Breast epithelium (tissue), 4 donors: Measurements from ENCODE around the gene SLC50A1. TPM values are rescaled to one million over a fixed set of nuclear protein-coding genes. Genes with fewer than 3 reads are reported as not detected.

Source experiments
- DNase-seq, 2 donors: peaks; one replicate each; pipeline ENCODE4 v3.0.0-alpha.2; 2019; ENCODE audit warnings: low spot score in 2 of 2
- H3K27ac ChIP-seq, 2 donors: fragments of 200-600 bp; sonication (generic) in 1 of 2; one replicate each; pipeline ENCODE4 v1.5.1; 2016 to 2019; ENCODE audit warnings: mild to moderate bottlenecking in 1 of 2
- H3K27me3 ChIP-seq, 2 donors: fragments of 200-600 bp; sonication (generic) in 1 of 2; one replicate each; pipeline versions ENCODE4 v1.5.1 to v1.6.0; 2017 to 2019; ENCODE audit warnings: control low read depth in 1 of 2, mild to moderate bottlenecking in 1 of 2
- H3K36me3 ChIP-seq: fragments of 200-600 bp; one replicate; pipeline ENCODE4 v1.5.1; 2019
- H3K4me1 ChIP-seq, 2 donors: fragments of 200-600 bp; sonication (generic); one replicate each; pipeline ENCODE4 v1.5.1; 2016 to 2019; ENCODE audit warnings: control low read depth in 1 of 2
- H3K4me3 ChIP-seq, 3 donors: fragments of 200-600 bp; sonication (generic); 1 replicate in 2 of 3; 2 replicates in 1 of 3; pipeline ENCODE4 v1.5.1; 2016 to 2019; ENCODE audit warnings: mild to moderate bottlenecking in 3 of 3, moderate library complexity in 2 of 3
- H3K9me3 ChIP-seq, 2 donors: fragments of 200-600 bp; sonication (generic) in 1 of 2; one replicate each; pipeline ENCODE4 v1.5.1; 2016 to 2019; ENCODE audit warnings: control low read depth in 1 of 2
- CTCF ChIP-seq, 3 donors: fragments of 450-650 bp; IDR thresholded peaks; one replicate each; pipeline ENCODE4 v1.5.1; 2016 to 2017; ENCODE audit warnings: antibody characterized with exemption in 3 of 3, mild to moderate bottlenecking in 3 of 3, moderate library complexity in 3 of 3
- POLR2A ChIP-seq: fragments of 450-650 bp; IDR thresholded peaks from one replicate; pipeline ENCODE4 v1.6.1; 2016; ENCODE audit warnings: antibody characterized with exemption, mild to moderate bottlenecking, moderate library complexity
- POLR2AphosphoS5 ChIP-seq, 3 donors: sonication (generic); formaldehyde crosslinking; IDR thresholded peaks; one replicate each; pipeline ENCODE4 v1.6.1; 2017; ENCODE audit warnings: antibody characterized with exemption in 3 of 3
- intact Hi-C: fragments of 100-400 bp; cut with DNase I; formaldehyde crosslinking; loops from one replicate; pipeline ENCODE4 v1.15.1; 2023; ENCODE audit warnings: low total_unique reads
- total RNA-seq, 3 donors: library from RNA; depleted of rRNA; stranded (reverse); fragments of >200 nt; gene quantifications; one replicate each; pipeline ENCODE4 v1.1.0, GENCODE V29; 2016

Gene SLC50A1
- total RNA-seq, 3 donors from 2014 or later, result 25.0 to 32.4 (median 28.5) TPM

DNA sequence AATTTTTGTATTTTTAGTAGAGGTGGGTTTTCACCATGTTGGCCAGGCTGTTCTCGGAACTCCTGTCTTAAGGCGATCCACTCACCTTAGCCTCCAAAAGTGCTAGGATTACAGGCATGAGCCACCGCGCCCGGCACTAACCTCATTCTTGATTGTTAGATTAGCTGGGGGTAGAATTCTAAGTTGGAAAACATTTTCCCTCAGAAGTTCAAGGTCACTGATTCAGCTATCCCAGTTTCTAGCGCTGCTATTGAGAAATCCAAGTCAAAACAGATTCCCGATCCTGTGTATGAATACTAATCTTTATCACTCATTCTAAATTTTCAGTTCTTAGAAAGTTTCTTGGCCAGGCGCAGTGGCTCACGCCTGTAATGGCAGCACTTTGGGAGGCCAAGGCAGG lies 32.3 kb upstream of the SLC50A1 start:
- intact Hi-C loops, result loop anchor here (5.0 kb wide), 1 partner anchor 1386 kb away; no protein-coding TSS in a partner anchor
- Histone ChIP-seq H3K27me3 (no peaks in the 10 kb centered on the region), H3K4me3 (no peak overlapping the region), H3K36me3 (no peaks in the 10 kb centered on the region), H3K9me3 (no peaks in the 10 kb centered on the region), H3K4me1 (no peaks in the 10 kb centered on the region), H3K27ac (no peak overlapping the region)
- no peak for TF ChIP-seq POLR2A
- no peak for TF ChIP-seq POLR2AphosphoS5 (IDR thresholded peaks at IDR 0.05)
- TF ChIP-seq CTCF (IDR thresholded peaks at IDR 0.05), result no peak
- DNase-seq, result no peak

DNA sequence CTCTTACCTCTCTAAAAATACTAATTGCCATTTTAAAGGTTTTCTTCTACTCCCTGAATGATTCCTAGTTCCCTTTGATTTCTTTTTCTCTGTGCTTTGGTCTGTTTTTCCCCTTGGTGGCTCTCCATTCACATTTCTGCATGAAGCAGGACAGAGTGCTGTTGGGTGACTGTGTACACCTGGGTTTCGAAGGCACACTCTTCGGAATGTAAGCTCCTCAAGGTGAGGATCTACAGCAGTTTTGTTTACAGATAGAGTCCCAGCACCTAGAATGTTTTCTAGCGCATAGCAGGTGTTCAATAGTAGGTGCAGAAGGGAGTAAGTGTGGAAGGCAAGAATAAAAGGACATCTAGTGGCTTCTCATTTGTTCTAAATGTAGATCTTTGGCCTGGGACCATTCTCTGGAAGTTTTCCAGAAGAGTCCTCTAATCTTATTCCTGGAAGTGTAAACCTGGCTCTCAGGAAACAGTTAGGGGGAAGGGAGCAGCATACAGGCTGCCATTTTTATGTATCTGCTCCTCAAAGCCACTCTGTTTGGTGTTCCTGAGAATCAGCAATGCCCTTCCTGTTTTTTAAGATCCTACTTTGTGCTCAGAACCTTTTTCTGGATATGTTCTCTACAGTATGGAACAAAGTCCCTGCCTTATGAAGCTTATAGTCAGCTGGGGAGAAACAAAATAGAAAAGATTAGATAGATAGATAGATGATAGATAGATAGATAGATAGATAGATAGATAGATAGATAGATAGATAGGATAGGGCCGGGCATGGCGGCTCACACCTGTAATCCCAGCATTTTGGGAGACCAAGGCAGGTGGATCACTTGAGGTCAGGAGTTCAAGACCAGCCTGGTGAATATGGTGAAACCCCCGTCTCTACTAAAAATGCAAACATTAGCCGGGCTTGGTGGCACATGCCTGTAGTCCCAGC lies 30.8 kb upstream of the SLC50A1 start:
- Histone ChIP-seq H3K27ac (peak overlapping the region in 1 of 2 donors; percentile 25), H3K9me3 (no peaks in the 10 kb centered on the region), H3K4me1 (no peaks in the 10 kb centered on the region), H3K27me3 (no peaks in the 10 kb centered on the region), H3K4me3 (no peak overlapping the region), H3K36me3 (no peaks in the 10 kb centered on the region)
- TF ChIP-seq POLR2A (no peak), CTCF (IDR thresholded peaks at IDR 0.05) (no peak), POLR2AphosphoS5 (IDR thresholded peaks at IDR 0.05) (no peak)
- DNase-seq, result no peak
- intact Hi-C loops, result loop anchor here (5.0 kb wide), 1 partner anchor 1388 kb away; no protein-coding TSS in a partner anchor

GRCh38 chr1:155105604-155106011 lies 30.0 kb upstream of the SLC50A1 start:
- no peaks in the 10 kb centered on the region for H3K36me3 ChIP-seq
- DNase-seq, result no peak
- TF ChIP-seq POLR2A (no peak), POLR2AphosphoS5 (IDR thresholded peaks at IDR 0.05) (no peak), CTCF (IDR thresholded peaks at IDR 0.05) (no peak)
- H3K4me3 ChIP-seq, result no peak overlapping the region
- intact Hi-C loops, result no loop called here
- peak overlapping the region in 1 of 2 donors; percentile 25 for H3K27ac ChIP-seq
- H3K9me3 ChIP-seq, result no peaks in the 10 kb centered on the region
- H3K27me3 ChIP-seq, result no peaks in the 10 kb centered on the region
- no peaks in the 10 kb centered on the region for H3K4me1 ChIP-seq

DNA sequence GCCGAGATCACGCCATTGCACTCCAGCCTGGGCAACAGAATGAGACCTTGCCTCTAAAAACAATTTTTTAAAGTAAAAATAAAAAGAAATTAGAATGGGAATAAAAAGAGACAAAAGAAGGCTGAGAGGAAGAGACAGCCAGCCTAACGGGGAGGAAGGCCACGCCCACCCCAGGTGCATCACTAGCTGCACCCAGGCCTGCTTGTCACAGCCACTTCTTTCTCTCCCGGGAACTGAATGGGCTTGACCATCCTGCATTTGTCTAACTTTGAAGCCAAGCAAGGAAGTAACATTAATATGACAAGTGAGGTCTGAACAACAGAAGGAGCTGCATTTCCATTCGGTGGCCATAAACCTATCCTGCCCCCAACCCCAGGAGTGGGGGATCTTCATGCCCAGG lies 28.8 kb upstream of the SLC50A1 start:
- intact Hi-C loops, result no loop called here
- H3K4me3 ChIP-seq, result no peak overlapping the region
- no peaks in the 10 kb centered on the region for H3K4me1 ChIP-seq
- no peak for TF ChIP-seq CTCF (IDR thresholded peaks at IDR 0.05)
- TF ChIP-seq POLR2A, result no peak
- TF ChIP-seq POLR2AphosphoS5 (IDR thresholded peaks at IDR 0.05), result no peak
- no peaks in the 10 kb centered on the region for H3K9me3 ChIP-seq
- H3K27me3 ChIP-seq, result no peaks in the 10 kb centered on the region
- no peaks in the 10 kb centered on the region for H3K36me3 ChIP-seq
- DNase-seq, result no peak
- no peak overlapping the region for H3K27ac ChIP-seq
